Suprapubic skin (tissue), 3 donors: Measurements from ENCODE around the gene WDR5.

Source experiments
- POLR2A ChIP-seq, 2 donors: fragments of 450-650 bp; IDR thresholded peaks; one replicate each; pipeline ENCODE4 v1.6.1; 2017; ENCODE audit warnings: antibody characterized with exemption in 2 of 2, mild to moderate bottlenecking in 2 of 2, moderate library complexity in 2 of 2
- TF ChIP-seq, protein P1 (sequence below), 2 donors: fragments of 200-600 bp in 1 of 2; fragments of 450-650 bp in 1 of 2; sonication (generic) in 1 of 2; IDR thresholded peaks; one replicate each; pipeline ENCODE4 v1.5.1; 2016 to 2019; ENCODE audit warnings: antibody characterized with exemption in 2 of 2, mild to moderate bottlenecking in 1 of 2, moderate library complexity in 1 of 2

DNA sequence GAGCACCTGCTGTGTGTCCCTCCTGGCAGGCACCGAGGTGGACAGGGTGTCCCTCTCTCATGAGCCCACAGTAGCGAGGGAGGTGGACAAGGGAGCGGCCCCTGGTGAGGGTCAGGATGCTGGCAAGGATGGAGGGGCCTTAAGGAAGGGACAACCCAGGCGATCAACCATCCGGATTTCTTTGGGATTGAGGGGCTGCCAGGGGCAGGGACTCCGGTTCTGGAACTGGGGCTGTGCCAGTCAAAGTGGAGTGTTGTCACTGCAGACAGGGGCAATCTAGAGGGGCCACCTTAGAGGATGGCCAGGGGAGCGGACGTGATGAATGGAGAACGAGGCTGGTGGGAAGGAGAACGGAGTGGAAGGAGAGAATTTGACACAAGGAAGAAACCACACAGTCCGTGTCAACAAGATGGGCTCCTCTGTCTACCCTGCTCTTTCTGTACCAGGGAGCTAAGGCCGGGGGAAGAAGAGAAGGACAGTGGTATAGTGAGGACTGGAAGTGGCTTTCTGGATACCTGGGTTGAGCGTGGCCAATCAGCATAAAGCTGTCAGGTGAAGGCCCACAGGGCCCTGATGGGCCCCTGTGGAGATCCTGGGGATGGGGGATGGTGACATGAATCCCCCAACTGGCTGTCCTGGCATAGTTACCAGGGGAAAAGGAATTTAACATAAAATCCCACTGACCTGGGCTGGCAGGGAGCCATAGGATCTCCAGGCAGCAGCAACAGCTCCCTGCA is 4.2 kb upstream of the WDR5 start:
- TF ChIP-seq, protein P1, sequence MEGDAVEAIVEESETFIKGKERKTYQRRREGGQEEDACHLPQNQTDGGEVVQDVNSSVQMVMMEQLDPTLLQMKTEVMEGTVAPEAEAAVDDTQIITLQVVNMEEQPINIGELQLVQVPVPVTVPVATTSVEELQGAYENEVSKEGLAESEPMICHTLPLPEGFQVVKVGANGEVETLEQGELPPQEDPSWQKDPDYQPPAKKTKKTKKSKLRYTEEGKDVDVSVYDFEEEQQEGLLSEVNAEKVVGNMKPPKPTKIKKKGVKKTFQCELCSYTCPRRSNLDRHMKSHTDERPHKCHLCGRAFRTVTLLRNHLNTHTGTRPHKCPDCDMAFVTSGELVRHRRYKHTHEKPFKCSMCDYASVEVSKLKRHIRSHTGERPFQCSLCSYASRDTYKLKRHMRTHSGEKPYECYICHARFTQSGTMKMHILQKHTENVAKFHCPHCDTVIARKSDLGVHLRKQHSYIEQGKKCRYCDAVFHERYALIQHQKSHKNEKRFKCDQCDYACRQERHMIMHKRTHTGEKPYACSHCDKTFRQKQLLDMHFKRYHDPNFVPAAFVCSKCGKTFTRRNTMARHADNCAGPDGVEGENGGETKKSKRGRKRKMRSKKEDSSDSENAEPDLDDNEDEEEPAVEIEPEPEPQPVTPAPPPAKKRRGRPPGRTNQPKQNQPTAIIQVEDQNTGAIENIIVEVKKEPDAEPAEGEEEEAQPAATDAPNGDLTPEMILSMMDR (IDR thresholded peaks at IDR 0.05): no peak
- no peak for TF ChIP-seq POLR2A (IDR thresholded peaks at IDR 0.05)
